HEK293T (cell line): Measurements from ENCODE around the gene NWD2.
A peak's percentile ranks its signal among the peaks of the same experiment; 100 is the strongest.

Source experiments
- CTCF ChIA-PET: fragments of 350-600 bp; formaldehyde crosslinking; extraction: SDS; loops from one replicate; lab custom pipeline; 2021; ENCODE audit warnings: antibody characterized with exemption, inconsistent platforms; lab: Yijun Ruan, JAX
- POLR2A ChIA-PET: fragments of 350-600 bp; formaldehyde crosslinking; extraction: SDS; loops from one replicate; lab custom pipeline; 2020; ENCODE audit warnings: antibody characterized with exemption, inconsistent platforms; lab: Yijun Ruan, JAX
- DNase-seq: peaks from one replicate; pipeline ENCODE4 v3.0.0; 2012; ENCODE audit warnings: mixed read lengths; ENCODE audit errors: extremely low spot score
- ARNT ChIP-seq: fragments of 450-650 bp; IDR thresholded peaks from 2 replicates; pipeline ENCODE4 v1.6.1; 2017; ENCODE audit warnings: mild to moderate bottlenecking
- BHLHE40 ChIP-seq: fragments of 450-650 bp; IDR thresholded peaks from 2 replicates; pipeline ENCODE4 v1.6.1; 2016; ENCODE audit warnings: mild to moderate bottlenecking, moderate library complexity, borderline replicate concordance
- CTBP1 ChIP-seq: fragments of 450-650 bp; IDR thresholded peaks from 2 replicates; pipeline ENCODE4 v1.6.1; 2016; ENCODE audit warnings: borderline replicate concordance
- ELF4 ChIP-seq: fragments of 450-650 bp; IDR thresholded peaks from 2 replicates; pipeline ENCODE4 v1.6.1; 2017; ENCODE audit warnings: antibody characterized with exemption
- FOXA1 ChIP-seq: fragments of 450-650 bp; IDR thresholded peaks from 2 replicates; pipeline ENCODE4 v1.6.1; 2016; ENCODE audit warnings: mild to moderate bottlenecking
- FOXK2 ChIP-seq: fragments of 450-650 bp; IDR thresholded peaks from 2 replicates; pipeline ENCODE4 v1.6.1; 2016; ENCODE audit warnings: mild to moderate bottlenecking
- FOXM1 ChIP-seq: fragments of 450-650 bp; IDR thresholded peaks from 2 replicates; pipeline ENCODE4 v1.6.1; 2017; ENCODE audit warnings: mild to moderate bottlenecking, borderline replicate concordance
- HDGF ChIP-seq: fragments of 450-650 bp; IDR thresholded peaks from 2 replicates; pipeline ENCODE4 v1.6.1; 2017; ENCODE audit warnings: antibody characterized with exemption, borderline replicate concordance
- L3MBTL2 ChIP-seq: fragments of 450-650 bp; conservative IDR thresholded peaks from 2 replicates; pipeline ENCODE4 v1.6.1; 2016; ENCODE audit warnings: mild to moderate bottlenecking
- LEF1 ChIP-seq: fragments of 450-650 bp; IDR thresholded peaks from 2 replicates; pipeline ENCODE4 v1.6.1; 2017; ENCODE audit warnings: mild to moderate bottlenecking, borderline replicate concordance
- NFRKB ChIP-seq: fragments of 450-650 bp; IDR thresholded peaks from 2 replicates; pipeline ENCODE4 v1.6.1; 2016; ENCODE audit warnings: mild to moderate bottlenecking, moderate library complexity
- PKNOX1 ChIP-seq: fragments of 450-650 bp; IDR thresholded peaks from 2 replicates; pipeline ENCODE4 v1.6.1; 2016
- SP1 ChIP-seq: fragments of 450-650 bp; IDR thresholded peaks from 2 replicates; pipeline ENCODE4 v1.6.1; 2017
- SUZ12 ChIP-seq: fragments of 450-650 bp; IDR thresholded peaks from 2 replicates; pipeline ENCODE4 v1.6.1; 2016; ENCODE audit warnings: mild to moderate bottlenecking
- TARDBP ChIP-seq: fragments of 450-650 bp; IDR thresholded peaks from 2 replicates; pipeline ENCODE4 v1.6.1; 2016
- ZNF384 ChIP-seq: fragments of 450-650 bp; IDR thresholded peaks from 2 replicates; pipeline ENCODE4 v1.6.1; 2016

The NWD2 gene

GRCh38 chr4:37389366-37389765 is 144.8 kb downstream of the NWD2 start:
- TF ChIP-seq FOXA1, result no peak
- TF ChIP-seq SP1, result no peak
- TF ChIP-seq CTBP1, result no peak
- TF ChIP-seq L3MBTL2, result no peak
- no peak for TF ChIP-seq FOXM1
- TF ChIP-seq LEF1, result no peak
- TF ChIP-seq ARNT, result no peak
- no peak for TF ChIP-seq FOXK2
- TF ChIP-seq HDGF, result no peak
- no peak for TF ChIP-seq ELF4
- no peak for TF ChIP-seq SUZ12
- TF ChIP-seq ZNF384, result no peak
- TF ChIP-seq TARDBP, result no peak
- TF ChIP-seq PKNOX1, result no peak
- TF ChIP-seq NFRKB, result no peak
- no peak for TF ChIP-seq BHLHE40
- POLR2A ChIA-PET, result no interaction called here
- no peak for DNase-seq
- CTCF ChIA-PET, result interaction anchor here (0.6 to 0.7 kb wide), 5 partner anchors 30 to 987 kb away, joined by 3 to 7 read pairs (median 4); no protein-coding TSS in a partner anchor

GRCh38 chr4:37389967-37390580 is 145.5 kb downstream of the NWD2 start:
- ChIA-PET POLR2A (no interaction called here), CTCF (interaction anchor here (0.6 to 0.8 kb wide), 2 partner anchors 392 to 574 kb away, joined by 4 to 5 read pairs; no protein-coding TSS in a partner anchor)
- peak; percentile 6 for DNase-seq
- TF ChIP-seq ELF4 (no peak), LEF1 (no peak), FOXA1 (no peak), NFRKB (no peak), SP1 (no peak), HDGF (no peak), BHLHE40 (no peak), SUZ12 (no peak), ZNF384 (no peak), FOXK2 (no peak), CTBP1 (no peak), ARNT (no peak), FOXM1 (no peak), TARDBP (no peak), L3MBTL2 (no peak), PKNOX1 (no peak)

GRCh38 chr4:37392521-37393255 is 148.1 kb downstream of the NWD2 start:
- CTCF ChIA-PET, result interaction anchor here (1.3 to 1.5 kb wide), 2 partner anchors 409 to 1043 kb away, joined by 3 to 4 read pairs; no protein-coding TSS in a partner anchor
- DNase-seq, result no peak
- TF ChIP-seq TARDBP (no peak), L3MBTL2 (no peak), LEF1 (no peak), SP1 (no peak), NFRKB (no peak), PKNOX1 (no peak), FOXM1 (no peak), SUZ12 (no peak), HDGF (no peak), FOXA1 (no peak), ARNT (no peak), CTBP1 (no peak), ZNF384 (no peak), ELF4 (no peak), FOXK2 (no peak), BHLHE40 (no peak)
- POLR2A ChIA-PET, result no interaction called here

- TF ChIP-seq PKNOX1, result no peak
- TF ChIP-seq L3MBTL2, result no peak
- TF ChIP-seq CTBP1, result no peak
- no peak for TF ChIP-seq TARDBP
- TF ChIP-seq FOXM1, result no peak
- TF ChIP-seq SUZ12, result no peak
- no peak for TF ChIP-seq FOXA1
- TF ChIP-seq SP1, result no peak
- no peak for DNase-seq
- ChIA-PET POLR2A (no interaction called here), CTCF (no interaction called here)
Observed at GRCh38 chr4:37393321-37393720, 148.8 kb downstream of the NWD2 start.

GRCh38 chr4:37393889-37394288 is 149.3 kb downstream of the NWD2 start:
- TF ChIP-seq FOXM1, result no peak
- TF ChIP-seq ELF4, result no peak
- CTCF ChIA-PET, result no interaction called here
- POLR2A ChIA-PET, result no interaction called here
- no peak for DNase-seq
